ENCODE data around the gene HS2ST1.

HS2ST1 gene

GRCh38 chr1:87074001-87074795, 159.8 kb downstream of the HS2ST1 start:
- no peak for DNase-seq

GRCh38 chr1:87077959-87078639, 163.7 kb downstream of the HS2ST1 start:
- no peak for DNase-seq

GRCh38 chr1:87084244-87084836, 169.9 kb downstream of the HS2ST1 start:
- DNase-seq, result no peak

GRCh38 chr1:87086120-87086519, 171.7 kb downstream of the HS2ST1 start:
- no peak for DNase-seq

GRCh38 chr1:87089070-87089736, 174.8 kb downstream of the HS2ST1 start:
- no peak for DNase-seq

GRCh38 chr1:87089823-87090222, 175.4 kb downstream of the HS2ST1 start:
- DNase-seq, result no peak

- no peak for DNase-seq
These were observed 177.0 kb downstream of the HS2ST1 start for GRCh38 chr1:87091425-87091824.

- no peak for DNase-seq
These were observed 178.4 kb downstream of the HS2ST1 start for GRCh38 chr1:87092846-87093245.

- peak; percentile 54 for DNase-seq
These were observed 178.9 kb downstream of the HS2ST1 start for GRCh38 chr1:87093286-87093685.

- DNase-seq, result no peak
These were observed 179.8 kb downstream of the HS2ST1 start for GRCh38 chr1:87094238-87094637.

GRCh38 chr1:87100271-87100670, 185.8 kb downstream of the HS2ST1 start:
- peak; percentile 40 for DNase-seq

GRCh38 chr1:87103074-87103473, 188.6 kb downstream of the HS2ST1 start:
- DNase-seq, result no peak

GRCh38 chr1:87104140-87104539, 189.7 kb downstream of the HS2ST1 start:
- no peak for DNase-seq

- DNase-seq, result no peak
These were observed 190.5 kb downstream of the HS2ST1 start for GRCh38 chr1:87104945-87105344.

- no peak for DNase-seq
These were observed 191.7 kb downstream of the HS2ST1 start for GRCh38 chr1:87106144-87106543.

- DNase-seq, result no peak
These were observed 192.4 kb downstream of the HS2ST1 start for GRCh38 chr1:87106867-87107266.

- DNase-seq, result no peak
These were observed 193.8 kb downstream of the HS2ST1 start for GRCh38 chr1:87108228-87108627.

- no peak for DNase-seq
These were observed 194.5 kb downstream of the HS2ST1 start for GRCh38 chr1:87108814-87109411.

- DNase-seq, result no peak
These were observed 197.4 kb downstream of the HS2ST1 start for GRCh38 chr1:87111659-87112371.

- no peak for DNase-seq
These were observed 198.9 kb downstream of the HS2ST1 start for GRCh38 chr1:87113313-87113712.

- DNase-seq, result peak; percentile 97
These were observed 201.0 kb downstream of the HS2ST1 start for GRCh38 chr1:87115317-87115890.

GRCh38 chr1:87115891-87116290, 201.5 kb downstream of the HS2ST1 start:
- DNase-seq, result peak; percentile 60
